ENCODE measurements around the gene APOE.

DNA sequence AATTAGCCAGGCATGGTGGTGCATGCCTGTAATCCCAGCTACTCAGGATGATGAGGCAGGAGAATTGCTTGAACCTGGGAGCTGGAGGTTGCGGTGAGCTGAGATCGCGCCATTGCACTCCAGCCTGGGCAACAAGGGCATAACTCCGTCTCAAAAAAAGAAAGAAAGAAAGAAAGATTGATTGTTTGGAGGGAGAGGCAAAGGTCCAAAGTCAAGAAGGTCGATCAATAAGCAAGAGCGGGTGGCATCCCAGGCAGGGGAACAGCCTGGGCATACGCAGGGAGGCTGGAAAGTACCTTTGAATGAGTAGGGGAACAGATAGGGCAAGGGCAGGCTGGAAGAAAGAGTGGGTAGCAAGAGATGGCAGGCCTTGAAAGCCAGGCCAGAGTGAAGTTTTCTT, 24.5 kb downstream of the APOE start:
- no peak for TF ChIP-seq CTCF (IDR thresholded peaks at IDR 0.05)
- TF ChIP-seq POLR2A (IDR thresholded peaks at IDR 0.05), result no peak

Measured in thyroid gland (tissue), 4 donors.